ENCODE data around the gene CHURC1.

CHURC1 gene

GRCh38 chr14:64914237-64915028 is at the start of gene CHURC1:
TSS of gene CHURC1 (plus strand) at chr14:64914455. CDS start at chr14:64914496, 41 bp downstream.
- DNase-seq (ENCODE audit: low read depth in 2 of 2): peak; percentile 94 to 97

DNA sequence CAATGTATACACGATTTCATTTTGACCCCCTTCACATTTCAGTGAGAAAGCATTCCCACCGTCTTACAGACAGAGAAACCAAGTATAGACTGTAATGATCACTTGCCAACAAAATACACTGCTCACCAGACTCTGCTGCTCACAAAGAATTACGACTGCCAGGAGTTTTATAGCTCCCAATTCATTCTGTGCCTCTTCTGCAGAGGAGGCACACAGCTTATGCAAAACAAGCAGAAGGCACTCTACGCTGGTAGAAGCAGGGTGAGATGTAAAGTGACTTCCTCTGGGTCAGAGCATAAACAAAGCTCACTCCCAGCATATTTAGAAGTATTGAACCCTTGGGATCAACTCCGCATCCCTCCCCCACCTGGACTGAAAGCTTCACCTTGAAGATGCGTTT is 49.1 kb upstream of the CHURC1 start:
- DNase-seq (ENCODE audit: low read depth in 2 of 2): no peak

GRCh38 chr14:64865992-64866391 is 48.3 kb upstream of the CHURC1 start:
- no peak for DNase-seq (ENCODE audit: low read depth in 2 of 2)

DNA sequence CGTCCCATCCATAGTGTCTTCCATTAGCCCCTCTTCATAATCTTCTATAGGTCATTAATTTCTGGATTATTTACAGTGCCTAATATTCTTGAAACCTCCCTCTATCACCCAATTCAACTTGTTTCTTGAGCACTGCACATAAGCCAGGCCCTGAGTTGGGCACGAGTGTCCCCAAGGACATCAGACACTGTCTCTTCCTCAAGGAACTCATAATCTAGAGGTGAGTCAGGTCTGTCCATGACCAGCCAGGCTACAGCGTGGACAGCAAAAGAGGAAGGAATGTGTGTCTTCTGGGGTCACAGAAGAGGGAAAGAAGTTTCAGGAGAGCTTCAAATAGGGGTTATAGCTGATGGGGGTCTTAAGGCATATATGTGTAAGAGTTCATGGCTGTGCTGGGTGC is 47.1 kb upstream of the CHURC1 start:
- no peak for DNase-seq (ENCODE audit: low read depth in 2 of 2)

DNA sequence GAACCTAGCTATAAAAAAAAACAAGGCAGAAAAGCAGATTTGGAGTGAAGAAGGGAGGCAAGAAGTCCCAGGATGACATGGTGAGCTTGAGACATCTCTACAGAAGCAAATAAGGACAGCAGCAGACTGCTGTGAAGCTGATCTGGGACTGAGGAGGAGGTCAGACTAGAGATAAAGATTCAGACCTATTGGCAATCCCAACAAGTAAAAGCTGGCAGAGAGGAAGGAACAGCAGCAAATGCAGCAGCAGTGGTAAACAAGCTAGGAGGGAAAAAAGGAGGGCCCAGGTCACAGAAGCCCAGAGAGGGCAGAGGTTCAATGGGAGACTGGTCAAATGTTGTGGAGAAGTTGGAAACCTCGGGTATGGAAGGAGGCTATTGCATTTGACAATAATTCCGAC is 45.9 kb upstream of the CHURC1 start:
- DNase-seq (ENCODE audit: low read depth in 2 of 2): no peak

DNA sequence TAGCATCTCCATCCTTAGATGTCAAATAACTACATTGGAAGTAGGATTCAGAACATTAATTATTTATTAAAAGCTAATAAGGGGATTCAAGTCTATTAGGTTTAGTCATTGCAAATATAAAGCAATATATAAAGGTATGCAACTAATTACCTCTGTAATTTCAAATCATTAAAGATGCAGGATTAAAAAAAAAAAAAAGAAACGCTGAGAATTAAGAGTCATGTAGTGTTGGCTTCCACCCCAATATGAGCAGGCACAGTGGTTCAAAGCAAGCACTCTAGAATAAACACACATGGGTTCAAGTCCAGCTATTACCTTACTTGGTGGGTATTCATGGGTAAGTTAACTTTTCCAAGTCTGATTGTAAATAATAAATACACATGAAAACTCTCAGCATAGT is 45.4 kb upstream of the CHURC1 start:
- no peak for DNase-seq (ENCODE audit: low read depth in 2 of 2)

- DNase-seq (ENCODE audit: low read depth in 2 of 2): no peak
These were observed 44.1 kb upstream of the CHURC1 start for GRCh38 chr14:64870160-64870559.

GRCh38 chr14:64871344-64871743 is 42.9 kb upstream of the CHURC1 start:
- no peak for DNase-seq (ENCODE audit: low read depth in 2 of 2)

- DNase-seq (ENCODE audit: low read depth in 2 of 2): no peak
These were observed 40.6 kb upstream of the CHURC1 start for GRCh38 chr14:64873506-64874219.

GRCh38 chr14:64875350-64875749 is 38.9 kb upstream of the CHURC1 start:
- no peak for DNase-seq (ENCODE audit: low read depth in 2 of 2)

GRCh38 chr14:64877846-64878245 is 36.4 kb upstream of the CHURC1 start:
- no peak for DNase-seq (ENCODE audit: low read depth in 2 of 2)

DNA sequence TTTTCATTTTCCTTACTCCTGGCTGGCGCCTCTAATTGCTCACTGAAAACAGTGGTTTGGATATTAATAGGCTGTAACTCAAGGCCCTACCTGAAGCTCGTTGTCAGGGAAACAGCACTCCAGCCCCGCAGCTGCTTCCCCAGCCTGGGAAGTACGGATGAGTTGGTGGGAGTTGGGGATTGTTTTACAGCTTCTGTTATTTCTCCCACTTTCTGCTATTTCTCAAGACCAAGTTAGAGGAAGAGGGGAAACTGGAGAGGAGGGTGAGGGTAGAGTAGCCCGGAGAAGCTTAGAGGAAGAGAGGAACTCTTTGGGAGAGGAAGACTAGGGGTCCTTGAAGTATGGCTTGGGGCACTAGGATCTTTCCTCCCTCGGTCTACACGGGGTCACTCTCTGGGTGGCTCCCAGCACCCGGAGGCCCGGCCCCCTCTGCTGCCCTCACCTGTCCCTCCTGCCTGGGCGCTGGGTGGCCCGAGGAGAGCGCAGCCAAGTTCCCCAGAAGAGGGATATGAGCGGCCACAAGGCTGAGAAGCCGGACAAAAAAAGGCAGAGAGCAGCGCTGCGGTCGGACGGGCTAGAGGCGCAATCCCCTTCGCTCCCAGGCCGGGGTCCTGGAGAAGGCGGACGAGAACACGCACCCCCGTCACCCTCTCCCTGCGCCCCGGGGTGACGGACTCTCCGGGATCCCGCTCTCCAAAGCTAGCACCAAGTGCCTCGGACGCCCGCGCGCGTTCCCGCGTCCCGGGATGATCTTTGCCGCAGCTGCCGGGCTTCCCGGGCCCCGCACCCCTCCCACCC is 35.2 kb upstream of the CHURC1 start:
- no peak for DNase-seq (ENCODE audit: low read depth in 2 of 2)

GRCh38 chr14:64879635-64880220 is 34.5 kb upstream of the CHURC1 start, which contains the start of gene SPTB:
TSS of gene SPTB (minus strand) at chr14:64879907. CDS start at chr14:64823094, 56,813 bp downstream.
- DNase-seq (ENCODE audit: low read depth in 2 of 2): peak in 1 of 2 donors; percentile 57

DNA sequence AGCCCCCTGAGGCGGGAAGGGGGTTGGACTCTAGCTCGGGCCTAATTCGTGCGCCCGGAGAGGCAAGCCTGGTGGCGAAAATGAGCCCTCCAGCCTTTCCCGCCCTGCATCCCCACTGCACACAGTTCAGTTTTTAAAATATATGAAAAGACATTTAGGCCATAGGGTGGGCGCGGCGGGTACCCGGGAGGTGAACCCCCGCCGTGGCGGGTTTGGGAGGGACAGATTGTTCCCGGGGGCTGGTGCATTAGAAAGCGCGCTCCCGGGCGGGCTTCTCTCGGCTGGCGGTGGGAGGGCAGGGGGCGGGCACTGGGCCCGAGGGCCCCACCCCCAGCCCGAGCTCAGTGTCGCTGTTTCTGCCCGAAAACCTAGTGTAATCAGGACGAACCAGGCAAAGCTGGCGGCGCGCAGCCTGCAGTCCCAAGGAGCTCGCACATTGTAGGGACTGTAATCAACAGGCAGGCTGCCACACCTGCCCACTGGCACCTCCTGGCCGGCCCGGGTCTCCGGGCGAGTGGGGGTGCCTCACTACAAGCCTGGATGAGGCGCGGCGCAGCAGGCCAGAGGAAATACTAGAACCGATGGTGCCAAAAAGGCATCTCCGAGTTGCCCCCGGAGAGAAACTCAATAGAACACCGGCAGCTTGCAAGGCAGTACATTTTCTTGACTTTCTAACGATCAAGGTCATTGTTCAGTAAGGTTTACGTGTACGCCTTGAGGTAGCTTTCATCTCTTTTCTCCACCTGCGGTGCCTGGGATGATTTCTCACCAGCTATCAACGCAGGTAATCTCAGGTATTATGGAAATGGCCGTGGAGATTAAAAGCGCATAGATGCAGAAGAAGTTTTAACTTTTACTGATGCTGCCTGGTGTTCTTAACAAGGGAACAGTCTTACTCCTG is 33.8 kb upstream of the CHURC1 start:
- DNase-seq (ENCODE audit: low read depth in 2 of 2): peak in 1 of 2 donors; percentile 53

GRCh38 chr14:64885559-64885958 is 28.7 kb upstream of the CHURC1 start:
- no peak for DNase-seq (ENCODE audit: low read depth in 2 of 2)

DNA sequence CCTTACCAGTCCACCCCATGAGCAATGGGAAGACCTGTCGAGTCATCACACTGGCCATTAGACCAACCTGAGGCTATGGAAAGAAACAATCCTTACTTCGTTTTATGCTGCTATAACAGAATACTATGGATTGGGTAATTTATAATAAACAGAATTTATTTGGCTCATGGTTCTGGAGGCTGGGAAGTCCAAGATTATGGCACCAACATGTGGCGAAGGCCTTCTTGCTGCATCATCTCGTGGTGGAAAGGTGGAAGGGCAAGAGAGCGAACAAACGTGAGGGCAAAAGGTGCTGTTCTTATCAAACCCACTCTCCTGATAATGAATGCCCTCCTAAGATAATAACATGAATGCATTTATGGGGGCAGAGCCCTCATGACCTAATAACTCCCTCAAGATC is 24.9 kb upstream of the CHURC1 start:
- no peak for DNase-seq (ENCODE audit: low read depth in 2 of 2)

DNA sequence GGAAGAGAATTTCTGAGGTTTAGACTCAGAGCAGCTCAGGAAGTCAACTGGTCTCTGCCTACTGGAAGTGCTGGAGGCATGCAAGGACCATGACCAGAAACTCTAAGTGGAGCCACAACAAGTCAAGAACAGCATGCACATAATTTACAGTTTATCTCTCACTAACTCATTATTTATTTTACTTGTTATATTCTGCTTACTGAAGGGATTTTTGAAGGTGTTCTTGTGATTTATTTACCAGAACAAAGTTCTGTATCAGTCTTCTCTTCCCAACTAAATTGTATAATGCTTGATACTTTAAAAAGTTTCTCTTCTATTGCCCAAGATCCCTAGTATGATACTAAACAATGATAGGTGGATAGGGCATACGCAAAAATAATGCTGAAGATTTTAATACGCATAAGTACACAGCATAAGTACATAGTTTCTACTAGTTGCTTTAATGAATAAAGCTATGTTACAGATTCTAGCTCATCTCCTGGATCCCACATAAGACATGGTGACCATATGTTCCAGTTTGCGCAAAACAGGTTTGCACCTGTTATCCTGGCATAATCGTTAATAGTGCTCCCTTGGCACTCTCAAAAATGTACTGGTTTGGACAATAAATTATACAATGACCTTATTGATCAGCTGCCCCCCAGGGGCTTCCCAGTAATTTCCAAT is 22.9 kb upstream of the CHURC1 start:
- DNase-seq (ENCODE audit: low read depth in 2 of 2): no peak

DNA sequence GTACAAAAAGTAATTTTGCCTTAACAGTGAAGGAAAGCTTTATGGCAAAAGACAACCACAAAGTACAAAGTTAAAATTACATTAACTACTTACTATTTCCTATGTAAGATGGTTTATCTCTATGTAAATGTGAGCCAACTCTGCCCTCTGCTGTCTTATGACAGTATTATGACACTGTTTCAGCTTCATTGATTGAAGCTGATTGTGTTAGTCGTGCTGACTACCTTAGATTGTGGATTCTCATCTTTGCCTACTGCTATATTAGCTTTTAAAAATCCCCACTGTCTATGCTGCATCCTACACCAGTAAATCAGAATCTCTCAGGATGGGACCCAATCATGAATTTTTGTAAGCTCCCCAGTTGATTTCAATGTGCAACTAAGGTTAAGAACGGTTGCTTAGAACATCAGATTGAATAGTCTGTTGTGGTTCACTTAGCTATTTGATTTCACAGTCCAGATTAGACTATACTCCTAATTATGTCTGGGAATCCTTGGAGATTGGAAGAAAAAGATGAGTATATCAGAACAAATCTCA is 22.3 kb upstream of the CHURC1 start:
- peak in 1 of 2 donors; percentile 16 for DNase-seq (ENCODE audit: low read depth in 2 of 2)

- no peak for DNase-seq (ENCODE audit: low read depth in 2 of 2)
These were observed 14.3 kb upstream of the CHURC1 start for GRCh38 chr14:64899958-64900357.

DNA sequence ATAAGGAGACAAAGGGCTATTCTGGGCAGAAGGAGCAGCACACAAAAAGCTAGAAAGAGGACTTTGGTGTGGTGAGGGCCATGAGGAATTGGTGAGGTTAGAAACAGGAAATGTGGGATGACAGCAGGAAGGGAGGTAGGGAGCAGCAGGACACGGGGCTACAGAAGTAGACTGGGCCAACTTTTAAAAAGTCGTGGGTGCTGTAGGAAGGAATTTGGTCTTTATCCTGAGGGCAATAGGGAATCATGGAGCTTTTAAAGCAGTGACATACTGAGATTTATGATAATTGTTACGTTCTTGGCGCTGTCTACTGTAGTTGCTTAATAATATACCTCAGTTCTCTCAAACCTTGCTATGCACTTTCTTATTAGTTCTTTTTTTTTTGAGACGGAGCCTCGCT is 8.2 kb upstream of the CHURC1 start:
- no peak for DNase-seq (ENCODE audit: low read depth in 2 of 2)

All from stimulated activated CD4-positive, alpha-beta T cell treated with anti-CD3 and anti-CD28 coated beads, Interleukin-15, amount 100 ng/mL, for 48 hours (primary cell).